K562 (cell line): ENCODE results near the gene CD84.

Experiments
- CHD2 ChIP-seq: IDR thresholded peaks from 2 replicates; pipeline ENCODE4 v1.6.1; 2011; ENCODE audit warnings: low read depth, low read length
- NFATC3 ChIP-seq: fragments of 450-650 bp; IDR thresholded peaks from 2 replicates; pipeline ENCODE4 v1.6.1; 2017; ENCODE audit warnings: mild to moderate bottlenecking
- SIRT6 ChIP-seq: IDR thresholded peaks from one replicate; pipeline ENCODE4 v1.6.1; 2012; ENCODE audit warnings: low read depth, mild to moderate bottlenecking, control low read depth, inconsistent platforms, low read length, moderate library complexity
- YY1 ChIP-seq, 3 experiments: IDR thresholded peaks; 2 replicates each; pipeline ENCODE4 v1.6.1; 2011; ENCODE audit warnings: low read length in 2 of 3, mild to moderate bottlenecking in 2 of 3, moderate library complexity in 2 of 3, borderline replicate concordance in 1 of 3, control low read depth in 1 of 3, low read depth in 1 of 3; ENCODE audit not compliant: insufficient read depth in 3 of 3, insufficient replicate concordance in 2 of 3, control insufficient read depth in 1 of 3, insufficient read length in 1 of 3; ENCODE audit errors: extremely low read depth in 1 of 3
- ZBTB17 ChIP-seq: fragments of 450-650 bp; formaldehyde crosslinking; IDR thresholded peaks from 2 replicates; pipeline ENCODE4 v1.4.0; 2020; ENCODE audit warnings: mild to moderate bottlenecking
- TF ChIP-seq, protein P1 (sequence below): fragments of 250-450 bp; sonication (Bioruptor Pico); IDR thresholded peaks from 2 replicates; pipeline ENCODE4 v1.8.0; 2021; ENCODE audit warnings: mild to moderate bottlenecking, moderate library complexity
- TF ChIP-seq, protein P2 (sequence below), 3 experiments: IDR thresholded peaks in 2 of 3; conservative IDR thresholded peaks in 1 of 3; 2 replicates each; pipeline ENCODE4 v1.5.1; 2011 to 2012; ENCODE audit warnings: low read length in 3 of 3, mild to moderate bottlenecking in 3 of 3, control low read depth in 2 of 3, improper control_type of control experiment in 1 of 3, inconsistent platforms in 1 of 3, low read depth in 1 of 3, mixed read lengths in 1 of 3, moderate library complexity in 1 of 3; ENCODE audit not compliant: insufficient read depth in 2 of 3
- TF ChIP-seq, protein P3 (sequence below): sonication (generic); formaldehyde crosslinking; IDR thresholded peaks from 2 replicates; pipeline ENCODE4 v1.8.0; 2023; ENCODE audit warnings: mild to moderate bottlenecking, missing genetic modification reagents
- TF ChIP-seq, protein P4 (sequence below): fragments of 450-650 bp; conservative IDR thresholded peaks from 2 replicates; pipeline ENCODE4 v1.6.1; 2016; ENCODE audit warnings: missing genetic modification characterization, low read depth, mild to moderate bottlenecking, control low read depth, missing compliant biosample characterization
- TF ChIP-seq, protein P5 (sequence below): fragments of 250-450 bp; sonication (Bioruptor Pico); IDR thresholded peaks from 2 replicates; pipeline ENCODE4 v1.8.0; 2022; ENCODE audit warnings: moderate library complexity, mild to moderate bottlenecking, inconsistent platforms

DNA sequence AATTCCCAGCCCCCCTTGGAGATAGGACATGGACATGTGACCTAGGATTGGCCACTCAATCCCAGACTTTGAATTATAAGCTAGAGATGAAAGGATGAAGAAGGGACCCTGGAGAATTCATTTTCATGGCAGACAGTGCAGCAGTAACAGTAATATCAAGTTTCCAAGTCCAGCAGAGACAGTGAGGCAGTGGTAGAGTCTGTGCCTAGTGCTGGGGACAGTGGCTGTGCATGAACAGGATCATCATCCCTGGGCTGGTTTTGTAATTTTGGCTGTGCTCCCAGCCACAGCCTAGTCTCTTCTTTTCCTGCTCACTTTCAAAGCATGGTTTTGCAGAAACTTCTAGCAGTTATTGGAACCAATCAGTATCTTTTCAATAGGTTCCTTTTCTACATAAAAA lies 29.6 kb upstream of the CD84 start:
- TF ChIP-seq, protein P1, sequence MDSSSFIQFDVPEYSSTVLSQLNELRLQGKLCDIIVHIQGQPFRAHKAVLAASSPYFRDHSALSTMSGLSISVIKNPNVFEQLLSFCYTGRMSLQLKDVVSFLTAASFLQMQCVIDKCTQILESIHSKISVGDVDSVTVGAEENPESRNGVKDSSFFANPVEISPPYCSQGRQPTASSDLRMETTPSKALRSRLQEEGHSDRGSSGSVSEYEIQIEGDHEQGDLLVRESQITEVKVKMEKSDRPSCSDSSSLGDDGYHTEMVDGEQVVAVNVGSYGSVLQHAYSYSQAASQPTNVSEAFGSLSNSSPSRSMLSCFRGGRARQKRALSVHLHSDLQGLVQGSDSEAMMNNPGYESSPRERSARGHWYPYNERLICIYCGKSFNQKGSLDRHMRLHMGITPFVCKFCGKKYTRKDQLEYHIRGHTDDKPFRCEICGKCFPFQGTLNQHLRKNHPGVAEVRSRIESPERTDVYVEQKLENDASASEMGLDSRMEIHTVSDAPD (CRISPR knock-in tag), result no peak
- TF ChIP-seq, protein P2, sequence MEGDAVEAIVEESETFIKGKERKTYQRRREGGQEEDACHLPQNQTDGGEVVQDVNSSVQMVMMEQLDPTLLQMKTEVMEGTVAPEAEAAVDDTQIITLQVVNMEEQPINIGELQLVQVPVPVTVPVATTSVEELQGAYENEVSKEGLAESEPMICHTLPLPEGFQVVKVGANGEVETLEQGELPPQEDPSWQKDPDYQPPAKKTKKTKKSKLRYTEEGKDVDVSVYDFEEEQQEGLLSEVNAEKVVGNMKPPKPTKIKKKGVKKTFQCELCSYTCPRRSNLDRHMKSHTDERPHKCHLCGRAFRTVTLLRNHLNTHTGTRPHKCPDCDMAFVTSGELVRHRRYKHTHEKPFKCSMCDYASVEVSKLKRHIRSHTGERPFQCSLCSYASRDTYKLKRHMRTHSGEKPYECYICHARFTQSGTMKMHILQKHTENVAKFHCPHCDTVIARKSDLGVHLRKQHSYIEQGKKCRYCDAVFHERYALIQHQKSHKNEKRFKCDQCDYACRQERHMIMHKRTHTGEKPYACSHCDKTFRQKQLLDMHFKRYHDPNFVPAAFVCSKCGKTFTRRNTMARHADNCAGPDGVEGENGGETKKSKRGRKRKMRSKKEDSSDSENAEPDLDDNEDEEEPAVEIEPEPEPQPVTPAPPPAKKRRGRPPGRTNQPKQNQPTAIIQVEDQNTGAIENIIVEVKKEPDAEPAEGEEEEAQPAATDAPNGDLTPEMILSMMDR (IDR thresholded peaks at IDR 0.05 in 2 of 3, conservative IDR thresholded peaks at IDR 0.05 in 1 of 3; ENCODE audit: insufficient read depth in 2 of 3, low read depth in 1 of 3, low read length in 3 of 3), result no peak
- TF ChIP-seq ZBTB17 (CRISPR knock-in tag), result no peak
- TF ChIP-seq NFATC3, result no peak
- TF ChIP-seq, protein P3, sequence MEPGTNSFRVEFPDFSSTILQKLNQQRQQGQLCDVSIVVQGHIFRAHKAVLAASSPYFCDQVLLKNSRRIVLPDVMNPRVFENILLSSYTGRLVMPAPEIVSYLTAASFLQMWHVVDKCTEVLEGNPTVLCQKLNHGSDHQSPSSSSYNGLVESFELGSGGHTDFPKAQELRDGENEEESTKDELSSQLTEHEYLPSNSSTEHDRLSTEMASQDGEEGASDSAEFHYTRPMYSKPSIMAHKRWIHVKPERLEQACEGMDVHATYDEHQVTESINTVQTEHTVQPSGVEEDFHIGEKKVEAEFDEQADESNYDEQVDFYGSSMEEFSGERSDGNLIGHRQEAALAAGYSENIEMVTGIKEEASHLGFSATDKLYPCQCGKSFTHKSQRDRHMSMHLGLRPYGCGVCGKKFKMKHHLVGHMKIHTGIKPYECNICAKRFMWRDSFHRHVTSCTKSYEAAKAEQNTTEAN (CRISPR knock-in tag), result no peak
- no peak for TF ChIP-seq YY1 (IDR thresholded peaks at IDR 0.05; ENCODE audit: borderline replicate concordance in 1 of 3, control insufficient read depth in 1 of 3, extremely low read depth in 1 of 3, insufficient read depth in 3 of 3, insufficient read length in 1 of 3, insufficient replicate concordance in 2 of 3, low read depth in 1 of 3, low read length in 2 of 3)
- TF ChIP-seq, protein P4, sequence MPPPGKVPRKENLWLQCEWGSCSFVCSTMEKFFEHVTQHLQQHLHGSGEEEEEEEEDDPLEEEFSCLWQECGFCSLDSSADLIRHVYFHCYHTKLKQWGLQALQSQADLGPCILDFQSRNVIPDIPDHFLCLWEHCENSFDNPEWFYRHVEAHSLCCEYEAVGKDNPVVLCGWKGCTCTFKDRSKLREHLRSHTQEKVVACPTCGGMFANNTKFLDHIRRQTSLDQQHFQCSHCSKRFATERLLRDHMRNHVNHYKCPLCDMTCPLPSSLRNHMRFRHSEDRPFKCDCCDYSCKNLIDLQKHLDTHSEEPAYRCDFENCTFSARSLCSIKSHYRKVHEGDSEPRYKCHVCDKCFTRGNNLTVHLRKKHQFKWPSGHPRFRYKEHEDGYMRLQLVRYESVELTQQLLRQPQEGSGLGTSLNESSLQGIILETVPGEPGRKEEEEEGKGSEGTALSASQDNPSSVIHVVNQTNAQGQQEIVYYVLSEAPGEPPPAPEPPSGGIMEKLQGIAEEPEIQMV (tag), result no peak
- TF ChIP-seq SIRT6, result no peak
- TF ChIP-seq, protein P5, sequence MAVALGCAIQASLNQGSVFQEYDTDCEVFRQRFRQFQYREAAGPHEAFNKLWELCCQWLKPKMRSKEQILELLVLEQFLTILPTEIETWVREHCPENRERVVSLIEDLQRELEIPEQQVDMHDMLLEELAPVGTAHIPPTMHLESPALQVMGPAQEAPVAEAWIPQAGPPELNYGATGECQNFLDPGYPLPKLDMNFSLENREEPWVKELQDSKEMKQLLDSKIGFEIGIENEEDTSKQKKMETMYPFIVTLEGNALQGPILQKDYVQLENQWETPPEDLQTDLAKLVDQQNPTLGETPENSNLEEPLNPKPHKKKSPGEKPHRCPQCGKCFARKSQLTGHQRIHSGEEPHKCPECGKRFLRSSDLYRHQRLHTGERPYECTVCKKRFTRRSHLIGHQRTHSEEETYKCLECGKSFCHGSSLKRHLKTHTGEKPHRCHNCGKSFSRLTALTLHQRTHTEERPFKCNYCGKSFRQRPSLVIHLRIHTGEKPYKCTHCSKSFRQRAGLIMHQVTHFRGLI, result no peak
- no peak for TF ChIP-seq CHD2
